ENCODE measurements around the gene SMIM10L2A.
A peak's percentile ranks its signal among the peaks of the same experiment; 100 is the strongest.

The SMIM10L2A gene

DNA sequence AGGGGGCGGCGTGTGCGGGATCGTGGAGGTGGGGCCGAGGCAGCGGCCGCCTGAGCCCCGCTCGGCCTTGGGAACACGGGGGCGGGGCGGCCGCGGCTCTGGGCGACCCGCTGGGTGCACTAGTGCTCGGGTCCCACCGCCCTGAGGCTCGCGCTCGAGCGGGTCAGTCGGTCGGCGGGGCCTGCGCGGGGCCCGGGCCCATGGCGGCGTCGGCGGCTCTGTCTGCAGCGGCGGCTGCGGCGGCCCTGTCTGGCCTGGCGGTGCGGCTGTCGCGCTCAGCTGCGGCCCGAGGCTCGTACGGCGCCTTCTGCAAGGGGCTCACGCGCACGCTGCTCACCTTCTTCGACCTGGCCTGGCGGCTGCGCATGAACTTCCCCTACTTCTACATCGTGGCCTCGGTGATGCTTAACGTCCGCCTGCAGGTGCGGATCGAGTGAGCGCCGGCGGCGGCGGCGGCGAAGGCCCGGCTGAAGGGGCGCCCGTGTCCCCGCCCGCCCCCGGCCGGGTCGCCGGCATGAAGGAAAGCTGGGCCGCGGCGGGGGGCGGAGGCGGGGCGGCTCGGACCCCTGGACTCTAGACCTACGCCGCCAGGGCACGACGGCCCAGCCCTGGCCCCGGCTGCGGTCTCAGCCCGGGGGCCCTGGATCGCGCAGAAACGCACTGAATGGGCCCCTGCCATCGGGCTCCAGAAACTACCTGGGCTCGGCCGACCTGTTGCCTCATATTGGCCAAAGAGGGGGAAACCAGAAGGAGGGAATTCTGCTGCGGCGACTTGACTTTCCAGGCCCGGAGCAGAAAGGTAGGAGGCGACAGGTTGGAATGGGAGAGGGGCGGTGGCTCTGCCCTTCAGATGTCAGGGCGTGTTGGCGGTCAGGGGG, at the start of gene SMIM10L2A:
Gene SMIM10L2A, plus strand, starts transcription at position 13 of the 878 bp plus-strand sequence. Its CDS starts 188 bp downstream, at position 201.
- no peak within 1 kb of the TSS for H3K9ac ChIP-seq (ENCODE audit: low read length)
- H3K36me3 ChIP-seq (ENCODE audit: control insufficient read depth, low read depth, low read length), result no peaks in the 10 kb centered on the region
- H3K27me3 ChIP-seq (ENCODE audit: control insufficient read depth, insufficient read depth, low read length), result no peaks in the 10 kb centered on the region
- H3K4me1 ChIP-seq (ENCODE audit: control insufficient read depth, low read depth, low read length), result no peaks in the 10 kb centered on the region
- peak within 1 kb of the TSS; percentile 33 for H3K4me3 ChIP-seq (ENCODE audit: low read length)
- no peak within 1 kb of the TSS for H3K27ac ChIP-seq (ENCODE audit: low read length)
- H3K9me3 ChIP-seq (ENCODE audit: control insufficient read depth, low read depth, low read length), result no peaks in the 10 kb centered on the region

DNA sequence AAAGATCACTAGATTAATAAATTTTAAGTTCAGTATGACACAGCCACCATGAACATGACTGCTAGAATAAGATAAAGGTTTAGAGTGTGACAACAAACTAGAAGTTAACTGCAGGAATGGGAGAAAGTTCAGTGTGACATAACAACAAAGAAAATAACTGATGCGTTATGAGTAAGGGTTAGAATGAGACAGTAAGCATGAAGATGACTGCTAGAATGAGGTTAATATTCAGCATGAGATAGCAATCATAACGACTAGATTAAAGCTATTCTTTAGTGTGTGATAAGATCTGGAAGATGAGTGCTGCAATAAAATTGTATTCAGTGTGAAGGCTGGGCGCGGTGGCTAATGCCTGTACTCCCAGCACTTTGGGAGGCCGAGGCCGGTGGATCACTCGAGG, 48.4 kb upstream of the SMIM10L2A start:
- no peaks in the 10 kb centered on the region for H3K4me1 ChIP-seq (ENCODE audit: control insufficient read depth, low read depth, low read length)
- no peaks in the 10 kb centered on the region for H3K36me3 ChIP-seq (ENCODE audit: control insufficient read depth, low read depth, low read length)
- H3K9ac ChIP-seq (ENCODE audit: low read length), result no peak overlapping the region
- no peak overlapping the region for H3K4me3 ChIP-seq (ENCODE audit: low read length)
- H3K27ac ChIP-seq (ENCODE audit: low read length), result no peak overlapping the region
- H3K27me3 ChIP-seq (ENCODE audit: control insufficient read depth, insufficient read depth, low read length), result no peaks in the 10 kb centered on the region
- peaks cover 34% of the 10 kb centered on the region for H3K9me3 ChIP-seq (ENCODE audit: control insufficient read depth, low read depth, low read length)

DNA sequence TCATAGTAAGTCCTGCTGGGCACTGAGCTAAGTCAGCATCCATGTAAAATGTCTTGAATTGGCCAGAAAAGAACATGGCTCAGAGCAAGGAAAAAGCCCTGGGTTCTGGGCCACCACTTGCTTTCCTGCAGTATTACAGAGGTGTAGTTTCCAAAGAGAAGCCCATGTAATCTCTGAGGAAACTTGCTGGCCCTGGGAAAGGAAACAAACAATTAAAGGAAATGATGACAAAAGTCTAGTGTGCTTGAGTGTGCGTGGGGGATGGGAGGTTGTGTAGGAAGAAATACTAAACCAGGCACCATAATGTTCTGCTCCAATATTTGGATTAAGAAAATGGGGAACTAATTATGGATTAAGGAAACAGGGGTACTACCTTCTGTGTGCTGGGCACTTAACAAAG, 39.5 kb upstream of the SMIM10L2A start:
- H3K9me3 ChIP-seq (ENCODE audit: control insufficient read depth, low read depth, low read length), result peaks cover 14% of the 10 kb centered on the region
- H3K9ac ChIP-seq (ENCODE audit: low read length), result no peak overlapping the region
- no peaks in the 10 kb centered on the region for H3K4me1 ChIP-seq (ENCODE audit: control insufficient read depth, low read depth, low read length)
- H3K27ac ChIP-seq (ENCODE audit: low read length), result no peak overlapping the region
- no peaks in the 10 kb centered on the region for H3K36me3 ChIP-seq (ENCODE audit: control insufficient read depth, low read depth, low read length)
- H3K4me3 ChIP-seq (ENCODE audit: low read length), result no peak overlapping the region
- H3K27me3 ChIP-seq (ENCODE audit: control insufficient read depth, insufficient read depth, low read length), result no peaks in the 10 kb centered on the region

DNA sequence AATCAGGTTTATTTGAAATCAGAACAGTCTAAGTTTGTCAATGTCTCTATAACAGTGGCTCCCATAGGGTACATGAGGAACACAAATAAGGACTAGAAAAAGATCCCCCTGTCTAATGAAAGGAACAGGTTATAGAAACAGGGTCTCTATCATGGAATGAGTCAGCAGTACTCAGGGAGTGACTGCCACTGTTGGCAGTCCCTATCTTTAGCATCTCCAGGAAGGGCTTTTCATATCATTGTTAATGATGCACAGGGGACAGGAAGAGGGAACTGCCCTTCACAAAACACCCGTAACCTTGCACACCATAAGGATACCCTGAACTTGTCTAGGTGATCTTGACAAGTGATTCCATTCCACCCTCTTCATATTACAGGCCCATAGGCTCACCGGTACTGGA, 38.5 kb upstream of the SMIM10L2A start:
- H3K27ac ChIP-seq (ENCODE audit: low read length), result no peak overlapping the region
- no peaks in the 10 kb centered on the region for H3K36me3 ChIP-seq (ENCODE audit: control insufficient read depth, low read depth, low read length)
- no peaks in the 10 kb centered on the region for H3K4me1 ChIP-seq (ENCODE audit: control insufficient read depth, low read depth, low read length)
- H3K27me3 ChIP-seq (ENCODE audit: control insufficient read depth, insufficient read depth, low read length), result no peaks in the 10 kb centered on the region
- no peak overlapping the region for H3K9ac ChIP-seq (ENCODE audit: low read length)
- peaks cover 9% of the 10 kb centered on the region for H3K9me3 ChIP-seq (ENCODE audit: control insufficient read depth, low read depth, low read length)
- H3K4me3 ChIP-seq (ENCODE audit: low read length), result no peak overlapping the region

DNA sequence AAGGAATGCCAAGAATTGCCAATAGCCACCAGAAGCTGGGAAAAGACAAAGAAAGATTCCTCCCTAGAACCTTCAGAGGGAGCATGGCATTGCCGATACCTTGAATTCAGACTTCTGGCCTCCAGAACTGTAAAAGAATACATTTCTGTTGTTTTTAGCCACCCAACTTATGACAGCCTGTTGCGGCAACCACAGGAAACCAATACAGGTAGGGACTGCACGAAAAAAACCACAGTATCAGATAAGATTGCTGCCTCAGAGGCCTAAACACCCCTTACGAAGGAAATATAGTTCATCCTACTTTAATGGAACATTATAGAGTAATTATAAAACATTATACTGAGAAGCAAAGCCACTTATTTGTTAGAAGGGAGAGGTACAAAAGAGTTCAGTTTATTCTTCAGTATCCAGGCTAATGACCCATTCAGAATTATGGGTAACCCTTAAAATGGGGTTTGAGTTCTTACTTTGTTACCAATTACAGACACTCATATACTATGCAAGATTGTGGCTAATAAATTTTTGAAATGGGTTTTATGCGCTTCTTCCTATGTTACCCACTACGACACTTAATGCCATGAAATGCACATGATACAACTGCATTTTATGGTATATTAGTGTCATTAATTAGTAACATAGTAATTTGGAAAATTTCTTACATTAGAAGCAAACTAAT, 37.4 kb upstream of the SMIM10L2A start:
- no peaks in the 10 kb centered on the region for H3K4me1 ChIP-seq (ENCODE audit: control insufficient read depth, low read depth, low read length)
- no peaks in the 10 kb centered on the region for H3K36me3 ChIP-seq (ENCODE audit: control insufficient read depth, low read depth, low read length)
- H3K27ac ChIP-seq (ENCODE audit: low read length), result no peak overlapping the region
- H3K4me3 ChIP-seq (ENCODE audit: low read length), result no peak overlapping the region
- no peak overlapping the region for H3K9ac ChIP-seq (ENCODE audit: low read length)
- peaks cover 8% of the 10 kb centered on the region for H3K9me3 ChIP-seq (ENCODE audit: control insufficient read depth, low read depth, low read length)
- no peaks in the 10 kb centered on the region for H3K27me3 ChIP-seq (ENCODE audit: control insufficient read depth, insufficient read depth, low read length)

DNA sequence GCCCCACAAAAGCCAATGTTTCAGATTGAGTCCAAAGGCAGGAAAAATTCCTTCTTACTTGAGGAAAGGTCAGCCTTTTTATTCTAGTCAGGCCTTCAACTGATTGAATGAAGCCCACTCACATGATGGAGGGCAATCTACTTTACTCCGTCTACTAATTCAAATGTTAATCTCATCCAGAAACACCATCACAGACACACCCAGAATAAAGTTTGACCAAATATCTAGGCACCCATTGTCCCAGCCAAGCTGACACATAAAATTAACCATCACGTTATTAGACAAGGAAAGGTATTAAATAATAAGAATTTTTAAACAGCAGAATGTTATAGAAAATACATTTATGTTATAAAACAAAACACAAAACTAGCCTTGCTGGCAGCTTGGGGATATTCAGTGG, 32.9 kb upstream of the SMIM10L2A start:
- Histone ChIP-seq H3K27me3 (ENCODE audit: control insufficient read depth, insufficient read depth, low read length) (no peaks in the 10 kb centered on the region), H3K9ac (ENCODE audit: low read length) (no peak overlapping the region), H3K4me1 (ENCODE audit: control insufficient read depth, low read depth, low read length) (no peaks in the 10 kb centered on the region), H3K9me3 (ENCODE audit: control insufficient read depth, low read depth, low read length) (peaks cover 4% of the 10 kb centered on the region), H3K4me3 (ENCODE audit: low read length) (no peak overlapping the region), H3K27ac (ENCODE audit: low read length) (no peak overlapping the region), H3K36me3 (ENCODE audit: control insufficient read depth, low read depth, low read length) (no peaks in the 10 kb centered on the region)

DNA sequence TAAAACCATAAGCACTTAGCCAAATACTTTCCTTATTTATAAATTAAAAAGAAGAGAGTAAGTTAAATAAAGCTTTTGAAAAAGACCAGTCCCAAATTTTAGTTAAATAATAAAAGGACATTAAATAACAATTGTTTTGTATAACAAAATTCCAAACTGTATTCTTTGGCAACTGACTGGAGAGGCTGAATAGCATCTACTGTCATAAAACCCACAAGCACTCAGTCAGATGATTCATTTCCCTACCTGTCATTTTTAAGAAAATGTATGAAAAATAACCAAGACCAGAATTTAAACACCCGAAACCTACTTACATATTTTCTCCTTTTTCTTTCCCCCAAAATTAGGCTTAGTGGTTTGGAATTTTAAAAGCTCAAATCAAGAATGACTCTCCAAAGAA, 32.5 kb upstream of the SMIM10L2A start:
- Histone ChIP-seq H3K9ac (ENCODE audit: low read length) (no peak overlapping the region), H3K36me3 (ENCODE audit: control insufficient read depth, low read depth, low read length) (no peaks in the 10 kb centered on the region), H3K4me1 (ENCODE audit: control insufficient read depth, low read depth, low read length) (no peaks in the 10 kb centered on the region), H3K27ac (ENCODE audit: low read length) (no peak overlapping the region), H3K9me3 (ENCODE audit: control insufficient read depth, low read depth, low read length) (peaks cover 4% of the 10 kb centered on the region), H3K27me3 (ENCODE audit: control insufficient read depth, insufficient read depth, low read length) (no peaks in the 10 kb centered on the region), H3K4me3 (ENCODE audit: low read length) (no peak overlapping the region)

DNA sequence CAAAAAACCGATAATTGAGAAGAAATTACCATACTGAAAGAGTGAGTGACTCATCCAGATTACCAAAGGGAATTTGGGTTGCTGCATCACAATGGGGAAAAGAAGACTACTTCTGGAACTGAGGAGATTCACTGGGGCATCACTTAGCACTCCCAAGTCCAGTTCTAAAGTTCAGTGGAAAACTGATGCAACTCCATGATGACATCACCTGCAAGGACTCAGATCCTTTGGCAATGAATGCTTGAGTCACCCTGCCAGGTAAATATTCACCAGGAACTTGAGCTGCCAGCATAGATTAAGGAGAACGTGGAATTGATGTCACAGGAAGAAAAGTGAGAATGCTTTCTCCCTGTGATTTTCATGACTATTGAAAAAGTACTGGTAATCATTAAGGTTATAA, 32.0 kb upstream of the SMIM10L2A start:
- no peaks in the 10 kb centered on the region for H3K36me3 ChIP-seq (ENCODE audit: control insufficient read depth, low read depth, low read length)
- H3K4me3 ChIP-seq (ENCODE audit: low read length), result no peak overlapping the region
- H3K27me3 ChIP-seq (ENCODE audit: control insufficient read depth, insufficient read depth, low read length), result no peaks in the 10 kb centered on the region
- no peak overlapping the region for H3K9ac ChIP-seq (ENCODE audit: low read length)
- H3K27ac ChIP-seq (ENCODE audit: low read length), result no peak overlapping the region
- peaks cover 4% of the 10 kb centered on the region for H3K9me3 ChIP-seq (ENCODE audit: control insufficient read depth, low read depth, low read length)
- no peaks in the 10 kb centered on the region for H3K4me1 ChIP-seq (ENCODE audit: control insufficient read depth, low read depth, low read length)

DNA sequence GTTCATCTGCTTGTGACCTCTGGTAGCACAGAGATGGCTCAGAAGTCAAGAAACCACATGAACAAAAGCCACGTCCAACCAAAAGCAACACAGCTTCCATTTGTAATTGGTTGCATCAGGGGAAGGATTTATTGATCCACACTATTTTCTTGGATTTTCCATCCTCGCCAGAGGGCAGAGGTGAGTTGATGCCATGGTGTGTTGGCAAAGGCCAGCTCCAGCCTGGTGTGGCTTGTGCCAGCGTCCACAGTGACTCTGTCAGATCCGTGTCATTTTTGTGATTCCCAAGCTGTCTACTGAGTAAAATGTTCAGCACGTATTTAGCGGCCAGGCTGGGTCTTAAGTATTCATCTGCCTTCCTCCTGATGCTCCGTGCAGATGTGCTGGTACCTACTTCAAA, 30.0 kb upstream of the SMIM10L2A start:
- Histone ChIP-seq H3K27ac (ENCODE audit: low read length) (no peak overlapping the region), H3K4me1 (ENCODE audit: control insufficient read depth, low read depth, low read length) (no peaks in the 10 kb centered on the region), H3K36me3 (ENCODE audit: control insufficient read depth, low read depth, low read length) (no peaks in the 10 kb centered on the region), H3K4me3 (ENCODE audit: low read length) (no peak overlapping the region), H3K9ac (ENCODE audit: low read length) (no peak overlapping the region), H3K9me3 (ENCODE audit: control insufficient read depth, low read depth, low read length) (peaks cover 9% of the 10 kb centered on the region), H3K27me3 (ENCODE audit: control insufficient read depth, insufficient read depth, low read length) (no peaks in the 10 kb centered on the region)

DNA sequence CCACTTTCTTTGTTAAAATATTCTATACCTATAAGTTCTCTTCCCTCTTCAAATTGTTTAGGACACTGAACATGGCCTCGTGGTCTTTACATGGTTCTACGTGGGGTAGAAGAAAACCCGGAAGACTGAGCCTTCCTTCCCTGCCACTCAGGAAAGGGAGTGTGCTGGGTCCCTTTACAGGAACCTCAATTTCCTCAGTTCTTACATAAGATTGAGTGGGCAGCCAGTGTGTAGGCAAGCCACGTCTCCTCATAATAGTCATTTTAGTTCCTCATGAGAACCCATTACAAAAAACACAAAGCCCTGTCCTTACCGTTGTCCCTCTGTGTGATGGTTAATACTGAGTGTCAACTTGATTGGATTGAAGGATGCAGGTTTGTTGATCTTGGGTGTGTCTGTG, 28.7 kb upstream of the SMIM10L2A start:
- Histone ChIP-seq H3K27ac (ENCODE audit: low read length) (no peak overlapping the region), H3K27me3 (ENCODE audit: control insufficient read depth, insufficient read depth, low read length) (no peaks in the 10 kb centered on the region), H3K9ac (ENCODE audit: low read length) (no peak overlapping the region), H3K9me3 (ENCODE audit: control insufficient read depth, low read depth, low read length) (peaks cover 12% of the 10 kb centered on the region), H3K4me3 (ENCODE audit: low read length) (no peak overlapping the region), H3K4me1 (ENCODE audit: control insufficient read depth, low read depth, low read length) (no peaks in the 10 kb centered on the region), H3K36me3 (ENCODE audit: control insufficient read depth, low read depth, low read length) (no peaks in the 10 kb centered on the region)

DNA sequence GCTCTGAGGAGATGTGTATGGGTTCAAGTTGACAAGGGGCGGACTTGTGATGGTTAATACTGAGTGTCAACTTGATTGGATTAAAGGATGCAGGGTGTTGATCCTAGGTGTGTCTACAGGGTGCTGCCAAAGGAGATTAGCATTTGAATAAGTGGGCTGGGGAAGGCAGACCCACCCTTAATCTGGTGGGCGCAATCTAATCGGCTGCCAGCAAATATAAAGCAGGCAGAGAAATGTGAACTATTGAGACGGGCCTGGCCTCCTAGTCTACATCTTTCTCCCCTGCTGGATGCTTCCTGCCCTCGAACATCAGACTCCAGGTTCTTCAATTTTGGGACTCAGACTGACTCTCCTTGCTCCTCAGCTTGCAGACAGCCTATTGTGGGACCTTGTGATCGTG, 26.7 kb upstream of the SMIM10L2A start:
- Histone ChIP-seq H3K4me3 (ENCODE audit: low read length) (no peak overlapping the region), H3K9me3 (ENCODE audit: control insufficient read depth, low read depth, low read length) (peaks cover 18% of the 10 kb centered on the region), H3K27me3 (ENCODE audit: control insufficient read depth, insufficient read depth, low read length) (no peaks in the 10 kb centered on the region), H3K27ac (ENCODE audit: low read length) (no peak overlapping the region), H3K36me3 (ENCODE audit: control insufficient read depth, low read depth, low read length) (no peaks in the 10 kb centered on the region), H3K9ac (ENCODE audit: low read length) (no peak overlapping the region), H3K4me1 (ENCODE audit: control insufficient read depth, low read depth, low read length) (peaks cover 2% of the 10 kb centered on the region)

DNA sequence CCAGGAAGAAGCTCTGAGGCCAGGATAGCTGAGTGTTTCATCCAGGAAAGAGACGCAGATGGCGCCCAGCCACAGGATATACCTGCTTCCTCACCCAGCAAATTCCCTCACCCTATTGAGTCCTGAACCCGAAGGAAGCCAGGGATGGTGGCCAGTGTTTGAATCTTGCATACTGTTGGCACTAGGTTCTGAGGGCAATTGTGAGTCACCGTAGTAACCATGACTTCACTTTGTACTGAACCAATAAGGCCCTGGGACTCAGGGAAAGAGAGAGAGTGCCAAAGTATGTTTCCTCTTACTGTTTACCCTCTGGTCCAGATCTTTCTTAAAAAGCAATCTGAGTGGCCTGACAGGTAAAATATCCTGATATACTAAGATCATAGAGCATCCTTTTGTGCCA, 25.6 kb upstream of the SMIM10L2A start:
- Histone ChIP-seq H3K36me3 (ENCODE audit: control insufficient read depth, low read depth, low read length) (no peaks in the 10 kb centered on the region), H3K9me3 (ENCODE audit: control insufficient read depth, low read depth, low read length) (peaks cover 18% of the 10 kb centered on the region), H3K27me3 (ENCODE audit: control insufficient read depth, insufficient read depth, low read length) (no peaks in the 10 kb centered on the region), H3K9ac (ENCODE audit: low read length) (no peak overlapping the region), H3K4me3 (ENCODE audit: low read length) (no peak overlapping the region), H3K4me1 (ENCODE audit: control insufficient read depth, low read depth, low read length) (peaks cover 2% of the 10 kb centered on the region), H3K27ac (ENCODE audit: low read length) (no peak overlapping the region)

Data from iPS-18a (cell line).